ENCODE data around the gene BPGM.

DNA sequence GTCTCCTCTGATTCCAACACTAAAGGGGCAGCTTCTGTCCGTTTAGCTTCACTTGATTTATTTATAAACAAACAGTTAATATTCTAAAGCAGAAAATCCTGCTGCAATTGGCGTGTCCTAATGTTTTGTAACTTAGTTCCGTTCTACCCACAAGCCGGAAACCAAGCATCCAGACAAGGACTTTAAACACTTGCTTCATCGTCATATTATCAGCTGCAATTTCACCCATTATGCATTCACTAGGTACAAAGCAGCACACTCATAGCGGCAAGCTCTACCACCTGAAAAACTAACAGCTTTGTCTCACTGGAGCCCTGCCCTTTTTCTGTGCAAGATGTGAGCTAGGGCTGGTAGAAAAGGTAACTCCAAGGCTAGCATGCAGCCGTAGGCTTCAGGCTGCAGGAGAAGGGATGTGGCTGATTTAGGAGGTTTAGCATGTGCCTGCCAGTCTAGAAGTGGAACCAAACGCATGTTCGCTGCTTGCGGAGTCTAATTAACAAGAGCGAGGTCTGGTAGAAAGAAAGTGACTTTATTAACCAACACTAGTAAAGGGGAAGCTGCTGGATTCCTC lies 43.7 kb upstream of the BPGM start:
- TF ChIP-seq, protein P1, sequence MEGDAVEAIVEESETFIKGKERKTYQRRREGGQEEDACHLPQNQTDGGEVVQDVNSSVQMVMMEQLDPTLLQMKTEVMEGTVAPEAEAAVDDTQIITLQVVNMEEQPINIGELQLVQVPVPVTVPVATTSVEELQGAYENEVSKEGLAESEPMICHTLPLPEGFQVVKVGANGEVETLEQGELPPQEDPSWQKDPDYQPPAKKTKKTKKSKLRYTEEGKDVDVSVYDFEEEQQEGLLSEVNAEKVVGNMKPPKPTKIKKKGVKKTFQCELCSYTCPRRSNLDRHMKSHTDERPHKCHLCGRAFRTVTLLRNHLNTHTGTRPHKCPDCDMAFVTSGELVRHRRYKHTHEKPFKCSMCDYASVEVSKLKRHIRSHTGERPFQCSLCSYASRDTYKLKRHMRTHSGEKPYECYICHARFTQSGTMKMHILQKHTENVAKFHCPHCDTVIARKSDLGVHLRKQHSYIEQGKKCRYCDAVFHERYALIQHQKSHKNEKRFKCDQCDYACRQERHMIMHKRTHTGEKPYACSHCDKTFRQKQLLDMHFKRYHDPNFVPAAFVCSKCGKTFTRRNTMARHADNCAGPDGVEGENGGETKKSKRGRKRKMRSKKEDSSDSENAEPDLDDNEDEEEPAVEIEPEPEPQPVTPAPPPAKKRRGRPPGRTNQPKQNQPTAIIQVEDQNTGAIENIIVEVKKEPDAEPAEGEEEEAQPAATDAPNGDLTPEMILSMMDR (IDR thresholded peaks at IDR 0.05; ENCODE audit: low read length), result no peak
- TF ChIP-seq EZH2 (IDR thresholded peaks at IDR 0.05; ENCODE audit: borderline replicate concordance, low read length), result no peak
